GM04503 (cell line): ENCODE measurements around the gene LECT2.

Experiments used
- DNase-seq: peaks from one replicate; pipeline ENCODE4 v3.0.0-alpha.2; 2012; ENCODE audit warnings: low read depth

Gene LECT2

GRCh38 chr5:135978993-135979392 lies 24.2 kb upstream of the LECT2 start:
- DNase-seq, result no peak

DNA sequence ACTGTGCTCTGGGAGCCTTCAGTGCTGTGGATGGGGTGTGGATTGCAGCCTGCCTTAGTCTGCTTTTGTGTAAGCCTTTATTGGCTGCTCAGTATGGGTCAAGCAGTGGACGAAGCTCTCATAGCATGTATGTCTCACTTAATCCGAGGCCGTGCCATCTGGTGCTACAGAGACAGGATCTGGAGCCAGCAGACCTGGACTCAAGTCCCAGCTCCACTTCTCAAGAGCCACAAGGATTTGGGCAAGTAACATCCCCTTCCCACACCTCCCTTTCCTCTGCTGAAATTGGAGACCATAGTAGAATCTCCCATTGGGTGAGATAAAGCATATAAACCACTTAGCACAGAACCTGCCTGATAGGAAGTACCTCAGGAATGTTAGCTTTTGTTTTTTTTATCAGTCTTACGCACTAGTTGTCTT lies 23.4 kb upstream of the LECT2 start:
- DNase-seq, result no peak

GRCh38 chr5:135977375-135977928 lies 22.7 kb upstream of the LECT2 start:
- no peak for DNase-seq

DNA sequence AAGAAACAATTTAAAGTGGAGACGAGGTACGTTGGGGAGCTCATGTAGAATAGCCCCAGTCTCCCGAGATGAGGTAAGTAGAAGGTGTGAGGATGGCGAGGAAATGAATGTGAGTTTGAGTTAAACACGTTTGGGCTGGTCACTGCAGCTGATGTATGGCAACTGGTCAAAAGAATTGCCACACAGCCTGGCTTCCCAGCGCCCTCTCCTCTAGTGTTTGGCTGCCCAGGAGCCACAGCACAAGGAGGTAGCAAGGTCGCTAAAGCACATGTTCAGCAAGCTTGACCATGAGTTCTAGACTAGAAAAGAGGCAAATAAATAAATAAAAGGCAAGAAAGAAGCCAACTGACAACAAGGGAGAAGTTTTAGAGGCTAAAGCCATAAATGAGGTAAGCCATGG lies 21.4 kb upstream of the LECT2 start:
- no peak for DNase-seq

- no peak for DNase-seq
Measured at GRCh38 chr5:135975122-135975521, 20.3 kb upstream of the LECT2 start.

GRCh38 chr5:135974021-135974600 lies 19.3 kb upstream of the LECT2 start:
- no peak for DNase-seq

DNA sequence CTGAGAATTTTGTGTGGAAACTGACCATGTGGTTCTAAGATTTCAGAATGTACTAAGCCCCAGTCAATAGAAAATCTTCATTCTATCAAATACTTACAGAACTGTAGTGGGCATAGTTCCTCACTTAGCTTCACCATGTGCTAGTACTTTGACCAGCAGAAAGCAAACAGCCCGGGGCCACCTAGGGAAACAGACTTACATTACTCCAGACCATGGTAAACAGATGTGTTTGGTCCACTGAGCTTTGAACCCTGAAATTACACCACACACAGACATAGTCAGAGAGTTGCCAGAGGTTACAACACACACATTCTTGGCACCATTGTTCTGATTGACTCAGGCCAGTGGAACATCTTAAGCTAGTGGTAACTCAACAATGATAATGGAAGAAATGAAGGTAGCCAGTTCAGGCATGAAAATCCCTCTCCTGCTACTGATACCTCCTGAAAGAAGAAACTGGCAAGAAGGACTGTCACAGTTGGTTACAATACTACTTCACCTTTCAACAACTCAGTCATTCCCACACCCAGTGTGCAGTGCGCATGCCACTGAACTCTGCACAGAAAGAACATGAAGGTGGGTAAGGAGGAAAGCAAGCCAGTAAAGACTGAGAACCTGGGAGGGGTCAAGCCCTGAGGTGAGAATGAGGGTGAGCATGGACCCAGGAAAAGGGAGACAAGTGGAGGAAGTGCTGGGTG lies 18.7 kb upstream of the LECT2 start:
- DNase-seq, result peak; percentile 83

DNA sequence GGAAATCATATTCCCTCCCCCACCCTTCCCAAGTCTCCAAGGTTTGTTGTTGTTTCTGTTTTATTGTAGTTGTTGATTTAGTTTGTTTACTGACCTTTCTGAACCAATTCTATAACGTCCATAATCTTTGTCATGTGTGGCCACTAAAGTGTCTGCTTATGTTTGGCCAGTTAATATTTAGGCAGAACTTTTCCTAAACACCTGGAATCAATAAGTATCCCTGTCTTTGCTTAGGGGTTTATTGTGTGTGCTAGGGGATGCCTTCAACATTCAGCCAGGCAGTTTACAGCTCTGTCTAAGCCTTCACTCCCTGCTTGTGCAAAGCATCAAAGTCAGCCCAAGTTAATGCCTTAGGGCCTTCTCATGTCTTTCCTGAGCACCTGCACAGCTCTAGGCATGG lies 16.9 kb upstream of the LECT2 start:
- DNase-seq, result no peak

- no peak for DNase-seq
Measured at GRCh38 chr5:135966790-135967189, 12.0 kb upstream of the LECT2 start.

- no peak for DNase-seq
Measured at GRCh38 chr5:135966165-135966564, 11.4 kb upstream of the LECT2 start.

GRCh38 chr5:135965504-135965903 lies 10.7 kb upstream of the LECT2 start:
- no peak for DNase-seq

DNA sequence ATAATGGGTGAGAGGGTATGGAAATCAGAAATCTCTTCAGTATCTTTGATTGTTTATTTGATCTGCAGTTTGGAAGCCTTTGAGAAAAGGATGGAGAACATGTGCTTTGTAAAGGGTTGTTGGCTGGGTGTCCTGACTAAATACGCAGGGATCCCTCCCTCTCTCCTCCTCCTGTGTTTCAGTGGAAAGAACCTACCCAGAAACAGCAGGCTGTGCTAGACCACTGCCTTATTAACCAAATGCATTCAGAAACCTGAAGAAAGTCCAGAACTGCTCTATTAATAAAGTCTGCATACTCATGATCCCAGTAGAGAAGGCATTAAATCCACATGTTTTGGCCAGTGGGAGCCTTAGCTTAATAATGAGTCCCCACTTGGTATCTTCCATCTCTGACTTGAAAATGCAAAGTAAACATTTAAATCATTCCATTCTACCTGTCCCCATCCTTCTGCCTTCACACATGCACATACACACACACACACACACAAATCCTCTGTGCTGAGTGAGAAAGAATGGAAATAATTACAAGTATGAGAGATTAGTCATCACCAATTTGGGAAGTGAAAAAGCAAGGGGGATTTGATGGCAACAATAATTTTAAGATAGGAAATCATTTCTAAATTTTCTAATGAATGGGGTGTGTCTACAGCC lies 10.0 kb upstream of the LECT2 start:
- DNase-seq, result no peak

DNA sequence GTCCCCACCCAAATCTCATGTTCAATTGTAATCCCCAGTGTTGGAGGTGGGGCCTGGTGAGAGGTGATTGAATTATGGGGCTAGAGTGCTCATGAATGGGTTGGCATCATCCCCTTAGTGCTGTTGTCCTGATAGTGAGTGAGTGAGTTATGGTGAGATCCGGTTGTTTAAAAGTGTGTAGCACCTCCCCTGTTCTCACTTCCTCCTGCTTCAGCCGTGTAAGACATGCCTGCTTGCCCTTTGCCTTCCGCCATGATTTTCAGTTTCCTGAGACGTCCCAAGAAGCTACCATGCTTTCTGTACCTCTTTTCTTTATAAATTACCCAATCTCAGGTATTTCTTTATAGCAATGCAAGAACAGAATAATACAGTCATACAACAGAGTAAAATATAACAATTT lies 742 bp upstream of the LECT2 start:
- DNase-seq, result no peak

DNA sequence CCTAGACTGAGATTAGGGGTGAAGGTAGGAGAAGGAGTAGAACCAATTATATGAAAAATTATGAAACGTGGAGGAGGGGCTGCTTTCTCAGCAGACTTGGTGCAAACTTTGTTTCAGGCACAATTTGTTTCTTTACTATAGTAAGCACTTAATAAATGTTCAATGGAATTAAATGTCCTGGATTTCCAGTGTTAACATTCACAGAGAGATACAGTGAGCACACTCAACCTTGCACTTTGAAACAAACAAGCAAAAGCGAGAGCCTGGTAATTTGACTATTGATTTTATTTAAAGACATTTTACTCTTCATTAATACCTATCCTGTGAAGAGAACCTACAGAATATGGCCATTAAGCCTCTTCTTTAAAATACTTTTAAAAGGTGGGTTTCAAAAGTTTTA lies 933 bp downstream of the LECT2 start:
- no peak for DNase-seq

GRCh38 chr5:135952683-135953082 lies 2.1 kb downstream of the LECT2 start:
- DNase-seq, result no peak

DNA sequence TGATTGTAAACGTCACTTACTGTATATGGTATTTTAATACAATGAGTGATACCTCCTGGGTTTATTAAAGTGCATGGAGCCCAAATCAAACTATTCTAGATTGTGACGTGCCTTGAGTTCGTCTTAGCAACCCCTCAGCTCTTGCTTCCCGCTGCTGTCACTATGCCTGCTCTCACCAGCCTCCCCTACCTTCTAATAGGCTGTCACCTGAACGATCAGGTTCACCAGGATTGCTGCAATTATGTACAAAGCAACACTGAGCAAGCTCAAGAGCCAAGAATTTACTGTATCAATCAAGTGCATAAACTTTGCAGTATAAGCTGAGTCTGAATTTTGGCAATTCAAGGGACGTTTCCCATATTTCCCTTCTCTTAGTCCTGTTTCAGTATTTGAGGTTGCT lies 3.0 kb downstream of the LECT2 start:
- DNase-seq, result no peak

DNA sequence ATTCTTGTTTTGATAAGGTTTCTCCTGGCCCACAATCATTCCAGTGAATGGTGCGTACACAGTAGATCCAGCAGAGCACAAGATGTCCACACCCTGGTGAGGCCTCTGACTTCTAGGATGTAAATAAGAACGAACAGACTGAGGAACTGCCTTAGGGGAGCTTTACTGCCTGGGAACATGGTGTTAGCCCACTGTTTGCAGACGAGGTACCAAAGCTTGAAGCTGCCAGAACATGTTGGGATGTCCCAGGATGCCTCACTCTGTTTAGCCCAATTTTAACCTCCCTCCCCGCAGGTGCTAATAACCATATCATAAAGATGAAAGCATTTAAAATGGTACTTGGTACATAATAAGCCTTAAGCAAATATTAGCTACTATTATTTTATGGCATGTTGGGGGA lies 3.5 kb downstream of the LECT2 start:
- no peak for DNase-seq

GRCh38 chr5:135950611-135951010 lies 4.2 kb downstream of the LECT2 start:
- peak; percentile 21 for DNase-seq

- peak; percentile 27 for DNase-seq
Measured at GRCh38 chr5:135944967-135945560, 9.7 kb downstream of the LECT2 start.

DNA sequence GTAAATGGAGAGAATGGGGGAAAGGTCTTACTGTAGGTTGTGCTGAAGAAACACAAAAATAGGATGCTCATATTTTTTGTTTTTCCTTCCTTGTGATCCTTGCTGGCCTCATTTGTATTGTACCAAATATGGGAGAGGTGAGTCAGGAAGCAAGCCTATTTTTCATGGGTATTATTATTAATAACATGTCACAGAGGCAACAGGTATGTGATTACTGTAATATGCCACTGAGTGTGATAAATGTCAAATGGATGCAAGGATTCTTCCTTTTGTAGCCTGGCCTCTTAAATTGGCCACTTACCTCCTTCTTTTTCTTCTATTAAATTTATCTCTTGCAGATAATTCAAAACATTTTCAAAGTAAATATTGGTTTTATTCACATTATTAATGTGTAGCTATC lies 10.2 kb downstream of the LECT2 start:
- no peak for DNase-seq

DNA sequence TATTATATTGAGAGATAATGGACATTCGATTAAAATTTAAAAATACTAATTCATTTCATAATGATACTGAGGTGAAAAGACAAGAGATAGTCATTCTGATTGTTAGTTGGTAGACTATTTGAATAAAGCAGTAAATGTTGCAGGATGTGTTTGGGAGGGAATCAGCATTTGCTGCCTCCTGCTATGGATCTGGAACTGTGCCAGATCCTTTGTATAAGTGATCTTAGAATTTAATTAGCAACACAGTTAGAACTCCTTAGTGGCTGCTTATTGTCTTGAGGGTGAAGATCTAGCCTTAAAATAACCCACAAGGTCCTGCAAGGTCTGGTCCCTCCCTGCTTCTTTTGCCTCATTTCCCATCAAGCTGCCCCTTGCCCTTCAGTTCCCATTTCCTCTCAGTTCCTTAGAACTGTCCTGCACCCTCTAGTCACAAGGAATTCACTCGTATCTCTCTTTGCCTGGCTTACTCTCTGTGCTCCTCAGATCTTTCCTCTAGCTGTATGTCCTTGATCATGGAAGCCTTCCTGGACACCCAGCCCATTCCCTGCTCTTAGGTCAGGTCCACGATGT lies 12.5 kb downstream of the LECT2 start:
- DNase-seq, result no peak

GRCh38 chr5:135941711-135942110 lies 13.1 kb downstream of the LECT2 start:
- no peak for DNase-seq
